HepG2 (cell line): Measurements from ENCODE around the gene DNAJB11. TPM values are rescaled to one million over a fixed set of nuclear protein-coding genes. Genes with fewer than 3 reads are reported as not detected.

Source experiments
- ATAC-seq: fragments of 200-7000 bp; cut with Tn5 transposase; 3 replicates; pipeline ENCODE4 v1.9.1; 2020; ENCODE audit warnings: mild to moderate bottlenecking, moderate library complexity
- BruUV-seq: library from RNA; stranded (reverse); fragments of 400-500 nt; replicated peaks from 2 replicates; lab custom pipeline; 2021; lab: Mats Ljungman, UMichigan
- CTCF ChIA-PET: fragments of 300-600 bp; formaldehyde crosslinking; extraction: SDS; loops from one replicate; lab custom pipeline; 2021; ENCODE audit warnings: low total read pairs, inconsistent platforms, low intra/inter-chr PET ratio; lab: Yijun Ruan, JAX
- POLR2A ChIA-PET: fragments of 350-600 bp; sonication (Branson Sonifier 250); formaldehyde crosslinking; loops from one replicate; lab custom pipeline; 2020; ENCODE audit warnings: antibody characterized with exemption, inconsistent platforms; lab: Yijun Ruan, JAX
- DNase-seq: peaks from one replicate; pipeline ENCODE4 v3.0.0-alpha.2; 2015; ENCODE audit warnings: low spot score
- FAIRE-seq: peaks from 3 replicates; lab custom pipeline; 2011; peaks lifted over from hg19 to GRCh38; lab: Jason Lieb, UNC
- H2AFZ ChIP-seq: one replicate; pipeline ENCODE4 v1.6.1; 2011; ENCODE audit warnings: low read length, inconsistent platforms
- H3K27ac ChIP-seq: fragments of 300-600 bp; 3 replicates; pipeline ENCODE4 v1.8.0; 2011; ENCODE audit warnings: mixed run types, mild to moderate bottlenecking, mixed read lengths, low read length, inconsistent platforms; ENCODE audit not compliant: insufficient read depth; ENCODE audit errors: extremely low read length
- H3K27me3 ChIP-seq, 2 experiments: fragments of 200-600 bp in 1 of 2; 2 replicates in 1 of 2; 3 replicates in 1 of 2; pipeline versions ENCODE4 v1.6.0 to v1.8.0; 2011; ENCODE audit warnings: low read length in 2 of 2, mild to moderate bottlenecking in 2 of 2, moderate library complexity in 2 of 2, inconsistent platforms in 1 of 2; ENCODE audit not compliant: insufficient read depth in 2 of 2, control insufficient read depth in 1 of 2
- H3K36me3 ChIP-seq, 2 experiments: fragments of 200-600 bp in 1 of 2; replicated peaks in 1 of 2; 2 replicates in 1 of 2; 3 replicates in 1 of 2; pipeline versions ENCODE4 v1.5.1 to v1.8.0; 2011; ENCODE audit warnings: low read length in 2 of 2, inconsistent platforms in 1 of 2; ENCODE audit not compliant: insufficient read depth in 2 of 2, control insufficient read depth in 1 of 2
- H3K4me1 ChIP-seq: 2 replicates; pipeline ENCODE4 v1.5.1; 2012; ENCODE audit warnings: low read length, inconsistent platforms; ENCODE audit not compliant: insufficient read depth
- H3K4me2 ChIP-seq: 2 replicates; pipeline ENCODE4 v1.6.0; 2011; ENCODE audit warnings: low read depth, low read length, inconsistent platforms
- H3K4me3 ChIP-seq, 3 experiments: fragments of 200-600 bp in 1 of 3; sonication (generic), shearing (Covaris generic) in 1 of 3; replicated peaks in 1 of 3; 2 replicates each; pipeline ENCODE4 v1.5.1; 2011 to 2016; ENCODE audit warnings: low read length in 3 of 3, inconsistent platforms in 2 of 3, low read depth in 2 of 3, mild to moderate bottlenecking in 2 of 3, control low read depth in 1 of 3, mixed read lengths in 1 of 3; ENCODE audit not compliant: insufficient read depth in 1 of 3
- H3K79me2 ChIP-seq: one replicate; pipeline ENCODE4 v1.6.1; 2011; ENCODE audit warnings: low read length, inconsistent platforms; ENCODE audit not compliant: insufficient read depth
- H3K9ac ChIP-seq: 2 replicates; pipeline ENCODE4 v1.6.0; 2011; ENCODE audit warnings: mild to moderate bottlenecking, low read depth, low read length, inconsistent platforms; ENCODE audit not compliant: insufficient read depth
- H3K9me3 ChIP-seq: 2 replicates; pipeline ENCODE4 v1.5.1; 2012; ENCODE audit warnings: mild to moderate bottlenecking, low read length
- H4K20me1 ChIP-seq: 2 replicates; pipeline ENCODE4 v1.6.0; 2011; ENCODE audit warnings: inconsistent platforms, mild to moderate bottlenecking, low read length, moderate library complexity; ENCODE audit not compliant: insufficient read depth
- ARID5B ChIP-seq: IDR thresholded peaks from 2 replicates; pipeline ENCODE4 v1.4.0; 2020; ENCODE audit warnings: mild to moderate bottlenecking, missing genetic modification reagents
- CHCHD3 ChIP-seq: sonication (generic); formaldehyde crosslinking; IDR thresholded peaks from 2 replicates; pipeline ENCODE4 v1.8.0; 2022; ENCODE audit warnings: mild to moderate bottlenecking, missing genetic modification reagents, moderate library complexity
- DRAP1 ChIP-seq: IDR thresholded peaks from 2 replicates; pipeline ENCODE4 v1.6.1; 2016; ENCODE audit warnings: missing genetic modification reagents, missing compliant biosample characterization
- EP300 ChIP-seq, 3 experiments: sonication (generic) in 1 of 3; formaldehyde crosslinking in 1 of 3; IDR thresholded peaks; 2 replicates each; pipeline versions ENCODE4 v1.5.1 to v1.6.1; 2011 to 2020; ENCODE audit warnings: low read depth in 2 of 3, low read length in 2 of 3, borderline replicate concordance in 1 of 3, improper control_type of control experiment in 1 of 3, mild to moderate bottlenecking in 1 of 3, missing genetic modification reagents in 1 of 3, moderate library complexity in 1 of 3
- MAFF ChIP-seq: IDR thresholded peaks from 2 replicates; pipeline ENCODE4 v1.6.1; 2011; ENCODE audit warnings: low read depth, low read length, improper control_type of control experiment
- MAFK ChIP-seq, 2 experiments: IDR thresholded peaks in 1 of 2; conservative IDR thresholded peaks in 1 of 2; 2 replicates each; pipeline ENCODE4 v1.6.1; 2011; ENCODE audit warnings: improper control_type of control experiment in 2 of 2, low read length in 2 of 2
- MLX ChIP-seq: IDR thresholded peaks from 2 replicates; pipeline ENCODE4 v1.6.1; 2016
- NCOR1 ChIP-seq: fragments of 200-600 bp; sonication (generic); IDR thresholded peaks from 2 replicates; pipeline ENCODE4 v1.7.0; 2017; ENCODE audit warnings: antibody characterized with exemption, low read length, borderline replicate concordance
- SAP130 ChIP-seq: IDR thresholded peaks from 2 replicates; pipeline ENCODE4 v1.6.1; 2016; ENCODE audit warnings: low read depth
- SOX5 ChIP-seq: IDR thresholded peaks from 2 replicates; pipeline ENCODE4 v1.6.1; 2016; ENCODE audit warnings: borderline replicate concordance
- ZEB1 ChIP-seq: IDR thresholded peaks from 2 replicates; pipeline ENCODE4 v1.6.1; 2012; ENCODE audit warnings: mild to moderate bottlenecking, low read depth, inconsistent platforms; ENCODE audit not compliant: insufficient replicate concordance
- ZFP37 ChIP-seq: sonication (generic); formaldehyde crosslinking; IDR thresholded peaks from 2 replicates; pipeline ENCODE4 v1.4.0; 2020; ENCODE audit warnings: missing genetic modification reagents, borderline replicate concordance
- ZNF550 ChIP-seq: sonication (generic); formaldehyde crosslinking; IDR thresholded peaks from 2 replicates; pipeline ENCODE4 v1.4.0; 2020; ENCODE audit warnings: mild to moderate bottlenecking, missing genetic modification reagents, borderline replicate concordance
- ZNF660 ChIP-seq: sonication (generic); formaldehyde crosslinking; IDR thresholded peaks from 2 replicates; pipeline ENCODE4 v1.5.1; 2020; ENCODE audit warnings: mild to moderate bottlenecking, low read depth, missing genetic modification reagents, borderline replicate concordance
- ZNF749 ChIP-seq: sonication (generic); formaldehyde crosslinking; IDR thresholded peaks from 2 replicates; pipeline ENCODE4 v1.8.0; 2022; ENCODE audit warnings: mild to moderate bottlenecking, missing genetic modification reagents, moderate library complexity, borderline replicate concordance
- WGBS: methylation state at CpG from one replicate; pipeline ENCODE4 v1.1.6; 2017; ENCODE audit warnings: low lambda C conversion rate; 5-methylcytosine and 5-hydroxymethylcytosine counted together
- in situ Hi-C: cut with HindIII; loops from 2 replicates; pipeline ENCODE4 v1.10.0; 2017; ENCODE audit warnings: low pct_unique_long_range_greater_than_20kb; ENCODE audit not compliant: extremely low pct_ligation_motif_present
- intact Hi-C: fragments of 100-400 bp; cut with micrococcal nuclease; formaldehyde crosslinking; loops from one replicate; pipeline ENCODE4 v1.10.0; 2022; ENCODE audit not compliant: unreplicated experiment
- polyA plus RNA-seq, 8 experiments: library from polyadenylated mRNA; depleted of rRNA in 3 of 8; stranded (reverse) in 7 of 8; unstranded in 1 of 8; fragments of >200 nt; fragmentation: Illumina TruSeq in 4 of 8; extraction: Trizol in 4 of 8; gene quantifications; 2 replicates each; pipeline versions ENCODE4 v1.2.1 to v1.2.3, GENCODE V29; 2011 to 2016; ENCODE audit warnings: low read depth in 4 of 8, missing spikeins in 1 of 8, mixed read lengths in 1 of 8; ENCODE audit not compliant: insufficient read depth in 1 of 8
- total RNA-seq, 5 experiments: library from RNA; depleted of rRNA; stranded (reverse); fragments of >200 nt; fragmentation: Illumina TruSeq; extraction: Trizol; gene quantifications; 2 replicates each; pipeline ENCODE4 v1.2.3, GENCODE V29; 2016; ENCODE audit warnings: low read depth in 1 of 5

Gene DNAJB11
- total and polyA plus RNA-seq, 2 of the 13 experiments (the other 11 are each of a cell fraction or from before 2014, with no cell fraction given) = 41.0 to 132 TPM

GRCh38 chr3:186592682-186593081, 22.2 kb downstream of the DNAJB11 start:
- no peak for FAIRE-seq
- H3K27me3 ChIP-seq = no peaks in the 10 kb centered on the region
- H3K4me1 ChIP-seq = peaks cover 91% of the 10 kb centered on the region

GRCh38 chr3:186593862-186594261, 23.3 kb downstream of the DNAJB11 start:
- ATAC-seq (peak; percentile 63), FAIRE-seq (peak; percentile 95), DNase-seq (peak; percentile 81)
- in situ Hi-C loops = no loop called here
- Histone ChIP-seq H3K4me2 (peak overlapping the region; percentile 87), H3K4me3 (peak overlapping the region in 2 of 3 experiments; percentile 50 to 61; a peak in 4 of 6 replicates), H2AFZ (no peak overlapping the region), H3K36me3 (no peaks in the 10 kb centered on the region), H3K4me1 (peaks cover 96% of the 10 kb centered on the region), H3K79me2 (no peaks in the 10 kb centered on the region), H3K27ac (peak overlapping the region; percentile 78), H4K20me1 (no peaks in the 10 kb centered on the region), H3K27me3 (no peaks in the 10 kb centered on the region), H3K9me3 (no peaks in the 10 kb centered on the region), H3K9ac (peak overlapping the region; percentile 66)
- intact Hi-C loops = no loop called here
- POLR2A ChIA-PET = interaction anchor here (1.2 to 24.0 kb wide), 6 partner anchors 9 to 447 kb away, joined by 6 to 854 read pairs (median 12); partner anchors contain the start of genes AHSG, DNAJB11, EIF4A2 and TBCCD1
- CTCF ChIA-PET = no interaction called here
- 0% methylated on average over 3 of the region's 3 CpGs for WGBS
- no TSS peak for BruUV-seq
- TF ChIP-seq ARID5B (peak; percentile 62), EP300 (IDR thresholded peaks at IDR 0.05; ENCODE audit: low read depth in 2 of 2, low read length in 2 of 2) (peak in 1 of 2 experiments; percentile 59; a peak in 2 of 4 replicates), EP300 (CRISPR knock-in tag; IDR thresholded peaks at IDR 0.05; ENCODE audit: borderline replicate concordance) (no peak), ZEB1 (peak; percentile 19), DRAP1 (CRISPR knock-in tag) (peak; percentile 58), NCOR1 (peak; percentile 74; the same call in 1 of the 2 replicates), ZNF660 (CRISPR knock-in tag) (no peak), SAP130 (CRISPR knock-in tag) (peak; percentile 63), SOX5 (CRISPR knock-in tag) (0 out of 2 replicates have a peak, but pooled peaks have one; percentile 37)

More at GRCh38 chr3:186592682-186593081, 22.2 kb downstream of the DNAJB11 start:
- no peak overlapping the region for H3K4me2 ChIP-seq
- no peaks in the 10 kb centered on the region for H3K9me3 ChIP-seq
- no peaks in the 10 kb centered on the region for H3K79me2 ChIP-seq
- DNase-seq (no peak), ATAC-seq (no peak)
- H4K20me1 ChIP-seq = no peaks in the 10 kb centered on the region
- CTCF ChIA-PET = no interaction called here
- no TSS peak for BruUV-seq
- WGBS = 96% methylated on average over 4 of the region's 4 CpGs
- no peak overlapping the region for H2AFZ ChIP-seq
- in situ Hi-C loops = no loop called here
- no peak for TF ChIP-seq ZNF550 (CRISPR knock-in tag)
- no peak for TF ChIP-seq CHCHD3 (CRISPR knock-in tag)
- TF ChIP-seq MAFF = peak; percentile 57; the same call in 1 of the 2 replicates
- TF ChIP-seq ZNF749 (CRISPR knock-in tag) = no peak
- no peak for TF ChIP-seq ZFP37
- no peak for TF ChIP-seq MLX (CRISPR knock-in tag)
- TF ChIP-seq MAFK (conservative IDR thresholded peaks at IDR 0.05 in 1 of 2, IDR thresholded peaks at IDR 0.05 in 1 of 2; ENCODE audit: low read length in 2 of 2) = peak; percentile 65 to 76; a peak in 3 of 4 replicates
- TF ChIP-seq, all 625 proteins: peak for 2
- Histone ChIP-seq H3K27ac (peak overlapping the region; percentile 78), H3K4me3 (no peak overlapping the region), H3K36me3 (no peaks in the 10 kb centered on the region), H3K9ac (no peak overlapping the region)
- POLR2A ChIA-PET = interaction anchor here (2.4 to 24.0 kb wide), 2 partner anchors 18 to 26 kb away, joined by 17 to 854 read pairs; partner anchors contain the start of genes AHSG and TBCCD1
- intact Hi-C loops = no loop called here
